Measurements from ENCODE around the gene CFDP1. TPM values are rescaled to one million over a fixed set of nuclear protein-coding genes. Genes with fewer than 3 reads are reported as not detected.

The CFDP1 gene
- total RNA-seq, 2 experiments from 2014 or later = 34.7 to 39.9 TPM

- DNase-seq = no peak
- Mint-ChIP-seq H3K4me1 (ENCODE audit: low read depth) (peaks cover 27% of the 10 kb centered on the region), H3K9me3 (no peaks in the 10 kb centered on the region), H3K4me3 (no peak overlapping the region), H3K27ac (no peak overlapping the region), H3K27me3 (no peaks in the 10 kb centered on the region), H3K36me3 (ENCODE audit: low read depth) (peaks cover 13% of the 10 kb centered on the region)
- intact Hi-C loops (cut with micrococcal nuclease) = no loop called here
- CTCF ChIA-PET = interaction anchor here (1.6 kb wide), 1 partner anchor 12 kb away, joined by 6 read pairs; the partner anchor contains the start of gene TMEM170A
- no peak for ATAC-seq
- POLR2A ChIA-PET = no interaction called here
- no peak for TF ChIP-seq CTCF (IDR thresholded peaks at IDR 0.05)
Observed at GRCh38 chr16:75452464-75453190, 19.3 kb upstream of the CFDP1 start.

GRCh38 chr16:75446416-75446815 is 13.1 kb upstream of the CFDP1 start:
- no peaks in the 10 kb centered on the region for H3K27me3 Mint-ChIP-seq
- H3K36me3 Mint-ChIP-seq (ENCODE audit: low read depth) = peaks cover 11% of the 10 kb centered on the region
- no peak overlapping the region for H3K4me3 Mint-ChIP-seq
- ChIA-PET POLR2A (interaction anchor here (1.4 kb wide), 1 partner anchor 13 kb away, joined by 7 read pairs; the partner anchor contains the start of gene CFDP1), CTCF (interaction anchor here (3.6 kb wide), 1 partner anchor 19 kb away, joined by 14 read pairs; the partner anchor contains the start of gene TMEM170A)
- DNase-seq (no peak), ATAC-seq (no peak)
- H3K27ac Mint-ChIP-seq = no peak overlapping the region
- H3K4me1 Mint-ChIP-seq (ENCODE audit: low read depth) = peaks cover 2% of the 10 kb centered on the region
- intact Hi-C loops (cut with micrococcal nuclease) = no loop called here
- no peak for TF ChIP-seq CTCF (IDR thresholded peaks at IDR 0.05)
- H3K9me3 Mint-ChIP-seq = no peaks in the 10 kb centered on the region

DNA sequence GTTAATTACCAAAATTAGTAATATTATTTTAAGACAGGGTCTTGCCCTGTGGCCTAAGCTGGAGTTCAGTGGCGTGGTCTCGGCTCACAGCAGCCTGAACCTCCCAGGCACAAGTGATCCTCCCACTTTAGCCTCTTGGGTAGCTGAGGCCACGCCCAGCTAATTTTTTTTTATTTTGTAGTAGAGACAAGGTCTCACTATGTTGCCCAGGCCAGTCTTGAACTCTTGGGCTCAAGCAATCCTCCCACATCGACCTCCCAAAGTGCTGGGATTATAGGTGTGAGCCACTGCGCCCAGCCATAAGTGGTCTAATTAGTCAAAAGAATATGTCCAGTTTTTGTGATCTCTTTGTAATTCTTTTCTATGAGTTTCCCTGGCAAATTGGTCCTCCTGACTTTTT is 12.0 kb upstream of the CFDP1 start:
- no peak for TF ChIP-seq CTCF (IDR thresholded peaks at IDR 0.05)
- H3K27me3 Mint-ChIP-seq = no peaks in the 10 kb centered on the region
- peaks cover 2% of the 10 kb centered on the region for H3K4me1 Mint-ChIP-seq (ENCODE audit: low read depth)
- no peak for DNase-seq
- peaks cover 10% of the 10 kb centered on the region for H3K36me3 Mint-ChIP-seq (ENCODE audit: low read depth)
- no peak overlapping the region for H3K4me3 Mint-ChIP-seq
- no peak for ATAC-seq
- H3K27ac Mint-ChIP-seq = no peak overlapping the region
- ChIA-PET POLR2A (interaction anchor here (1.2 kb wide), 1 partner anchor 11 kb away, joined by 5 read pairs; no protein-coding TSS in a partner anchor), CTCF (interaction anchor here (1.3 to 3.6 kb wide), 3 partner anchors 11 to 20 kb away, joined by 4 to 14 read pairs (median 6); partner anchors contain the start of genes CFDP1 and TMEM170A)
- intact Hi-C loops (cut with micrococcal nuclease) = no loop called here
- H3K9me3 Mint-ChIP-seq = no peaks in the 10 kb centered on the region

- CTCF ChIA-PET = interaction anchor here (1.5 to 1.9 kb wide), 3 partner anchors 13 to 74 kb away, joined by 4 to 6 read pairs (median 6); no protein-coding TSS in a partner anchor
- POLR2A ChIA-PET = no interaction called here
- no peak overlapping the region for H3K4me3 Mint-ChIP-seq
- no peak for TF ChIP-seq CTCF (IDR thresholded peaks at IDR 0.05)
- DNase-seq (no peak), ATAC-seq (no peak)
- intact Hi-C loops (cut with micrococcal nuclease) = no loop called here
- H3K27me3 Mint-ChIP-seq = no peaks in the 10 kb centered on the region
- peaks cover 4% of the 10 kb centered on the region for H3K36me3 Mint-ChIP-seq (ENCODE audit: low read depth)
- H3K9me3 Mint-ChIP-seq = no peaks in the 10 kb centered on the region
- H3K4me1 Mint-ChIP-seq (ENCODE audit: low read depth) = no peaks in the 10 kb centered on the region
- no peak overlapping the region for H3K27ac Mint-ChIP-seq
Observed at GRCh38 chr16:75443298-75443697, 10.0 kb upstream of the CFDP1 start.

Measured in activated CD8-positive, alpha-beta T cell treated with anti-CD3 and anti-CD28 coated beads for 36 hours (primary cell).